ENCODE measurements around the gene BNIP1. TPM values are rescaled to one million over a fixed set of nuclear protein-coding genes. Genes with fewer than 3 reads are reported as not detected.

Gene BNIP1
- total RNA-seq, 1 experiment from 2014 or later, result 13.5 TPM

DNA sequence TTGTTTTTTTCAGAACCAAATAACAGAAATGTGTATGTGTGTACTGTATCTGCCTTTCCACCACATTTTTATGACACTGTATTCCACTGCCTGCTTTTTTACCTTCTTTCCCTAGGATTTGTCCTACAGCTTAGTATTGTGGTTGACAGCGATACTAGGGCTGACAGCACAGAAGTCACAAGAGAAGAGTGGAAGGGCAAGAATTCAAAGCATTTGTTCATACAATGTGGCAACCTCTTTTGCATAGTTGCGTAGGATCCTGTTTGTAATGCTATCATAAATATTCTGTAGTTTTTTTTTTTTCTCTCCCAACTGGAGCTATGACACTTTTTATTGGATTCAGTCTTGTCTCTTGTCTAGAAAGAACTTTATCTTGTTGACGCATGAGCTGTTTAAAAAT is 5.6 kb upstream of the BNIP1 start:
- Histone ChIP-seq H3K79me2 (ENCODE audit: low read depth) (no peaks in the 10 kb centered on the region), H3K4me1 (replicated peaks; ENCODE audit: insufficient read depth) (no peaks in the 10 kb centered on the region), H3K9me3 (ENCODE audit: insufficient read depth, low read depth) (no peaks in the 10 kb centered on the region), H3K9me2 (ENCODE audit: insufficient read depth) (no peaks in the 10 kb centered on the region), H3K36me3 (ENCODE audit: low read depth) (no peaks in the 10 kb centered on the region), H3K27me3 (ENCODE audit: insufficient read depth, low read depth) (no peaks in the 10 kb centered on the region), H2AFZ (no peak overlapping the region), H3F3A (ENCODE audit: insufficient read depth, low read depth) (no peaks in the 10 kb centered on the region), H3K4me2 (no peak overlapping the region), H3K4me3 (no peak overlapping the region), H3K27ac (no peak overlapping the region), H4K20me1 (ENCODE audit: insufficient read depth) (no peaks in the 10 kb centered on the region)
- TF ChIP-seq, protein P1, sequence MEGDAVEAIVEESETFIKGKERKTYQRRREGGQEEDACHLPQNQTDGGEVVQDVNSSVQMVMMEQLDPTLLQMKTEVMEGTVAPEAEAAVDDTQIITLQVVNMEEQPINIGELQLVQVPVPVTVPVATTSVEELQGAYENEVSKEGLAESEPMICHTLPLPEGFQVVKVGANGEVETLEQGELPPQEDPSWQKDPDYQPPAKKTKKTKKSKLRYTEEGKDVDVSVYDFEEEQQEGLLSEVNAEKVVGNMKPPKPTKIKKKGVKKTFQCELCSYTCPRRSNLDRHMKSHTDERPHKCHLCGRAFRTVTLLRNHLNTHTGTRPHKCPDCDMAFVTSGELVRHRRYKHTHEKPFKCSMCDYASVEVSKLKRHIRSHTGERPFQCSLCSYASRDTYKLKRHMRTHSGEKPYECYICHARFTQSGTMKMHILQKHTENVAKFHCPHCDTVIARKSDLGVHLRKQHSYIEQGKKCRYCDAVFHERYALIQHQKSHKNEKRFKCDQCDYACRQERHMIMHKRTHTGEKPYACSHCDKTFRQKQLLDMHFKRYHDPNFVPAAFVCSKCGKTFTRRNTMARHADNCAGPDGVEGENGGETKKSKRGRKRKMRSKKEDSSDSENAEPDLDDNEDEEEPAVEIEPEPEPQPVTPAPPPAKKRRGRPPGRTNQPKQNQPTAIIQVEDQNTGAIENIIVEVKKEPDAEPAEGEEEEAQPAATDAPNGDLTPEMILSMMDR (conservative IDR thresholded peaks at IDR 0.05), result no peak
- TF ChIP-seq EZH2 (IDR thresholded peaks at IDR 0.05; ENCODE audit: low read depth), result no peak
- DNase-seq, result no peak
- no TSS peak for BruUV-seq (replicated peaks)
- ChIA-PET CTCF (no interaction called here), POLR2A (ENCODE audit: unreplicated experiment) (no interaction called here)
- intact Hi-C loops (cut with micrococcal nuclease; ENCODE audit: unreplicated experiment), result no loop called here

DNA sequence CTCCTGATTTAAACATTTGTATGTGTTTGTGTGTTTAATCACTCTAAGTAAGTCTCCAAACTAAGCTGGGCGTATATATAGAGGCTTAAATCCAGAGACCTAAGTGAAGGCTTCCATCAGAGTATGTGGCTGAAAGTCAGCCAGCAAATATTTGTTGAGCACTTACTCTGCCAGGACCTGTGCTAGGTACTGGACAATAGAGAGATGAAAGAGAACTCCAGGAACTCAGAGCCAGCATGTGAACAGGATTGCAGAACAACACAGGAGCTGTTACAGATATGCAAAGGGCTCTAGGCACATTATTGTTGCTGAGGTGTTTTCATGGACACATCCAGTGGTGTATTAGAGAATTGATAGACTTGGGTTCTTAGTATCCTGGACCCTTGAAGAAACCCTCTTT is 4.7 kb upstream of the BNIP1 start:
- Histone ChIP-seq H3K9me3 (ENCODE audit: insufficient read depth, low read depth) (no peaks in the 10 kb centered on the region), H3K4me1 (replicated peaks; ENCODE audit: insufficient read depth) (no peaks in the 10 kb centered on the region), H3K9me2 (ENCODE audit: insufficient read depth) (no peaks in the 10 kb centered on the region), H4K20me1 (ENCODE audit: insufficient read depth) (no peaks in the 10 kb centered on the region), H3K36me3 (ENCODE audit: low read depth) (no peaks in the 10 kb centered on the region), H3K4me3 (no peak overlapping the region), H2AFZ (no peak overlapping the region), H3K4me2 (no peak overlapping the region), H3K27me3 (ENCODE audit: insufficient read depth, low read depth) (no peaks in the 10 kb centered on the region), H3K27ac (no peak overlapping the region), H3K79me2 (ENCODE audit: low read depth) (no peaks in the 10 kb centered on the region), H3F3A (ENCODE audit: insufficient read depth, low read depth) (no peaks in the 10 kb centered on the region)
- no TSS peak for BruUV-seq (replicated peaks)
- ChIA-PET POLR2A (ENCODE audit: unreplicated experiment) (no interaction called here), CTCF (interaction anchor here (0.6 kb wide), 1 partner anchor 145 kb away, joined by 5 read pairs; no protein-coding TSS in a partner anchor)
- no peak for DNase-seq
- TF ChIP-seq, protein P1 (conservative IDR thresholded peaks at IDR 0.05), result no peak
- TF ChIP-seq EZH2 (IDR thresholded peaks at IDR 0.05; ENCODE audit: low read depth), result no peak
- intact Hi-C loops (cut with micrococcal nuclease; ENCODE audit: unreplicated experiment), result loop anchor here (5.0 kb wide), 1 partner anchor 427 kb away; no protein-coding TSS in a partner anchor

DNA sequence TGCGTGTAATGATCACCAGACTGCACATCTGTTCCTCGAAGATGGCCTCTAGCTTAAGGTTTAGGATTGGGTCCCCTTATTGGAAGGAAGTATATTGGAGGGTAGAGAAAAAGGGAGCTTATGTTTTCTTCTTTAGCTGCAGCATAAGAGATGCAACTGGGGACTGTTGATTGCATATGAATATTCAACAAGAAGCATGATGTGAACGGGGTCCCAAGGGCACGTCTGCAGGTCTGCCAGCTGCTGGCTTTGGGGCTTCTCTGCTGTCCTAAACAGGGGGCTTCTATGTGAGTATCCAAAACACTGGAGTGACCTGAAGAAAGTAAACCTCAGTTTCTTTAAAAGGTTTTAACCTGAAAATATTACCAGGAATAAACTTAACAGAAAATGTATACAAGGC is 3.6 kb upstream of the BNIP1 start:
- H3K4me3 ChIP-seq, result no peak overlapping the region
- no peaks in the 10 kb centered on the region for H3K9me3 ChIP-seq (ENCODE audit: insufficient read depth, low read depth)
- ChIA-PET POLR2A (ENCODE audit: unreplicated experiment) (no interaction called here), CTCF (no interaction called here)
- no peak overlapping the region for H3K27ac ChIP-seq
- no peaks in the 10 kb centered on the region for H3K9me2 ChIP-seq (ENCODE audit: insufficient read depth)
- H4K20me1 ChIP-seq (ENCODE audit: insufficient read depth), result no peaks in the 10 kb centered on the region
- BruUV-seq (replicated peaks), result no TSS peak
- no peaks in the 10 kb centered on the region for H3K27me3 ChIP-seq (ENCODE audit: insufficient read depth, low read depth)
- no peak for DNase-seq
- no peak overlapping the region for H3K4me2 ChIP-seq
- no peak for TF ChIP-seq EZH2 (IDR thresholded peaks at IDR 0.05; ENCODE audit: low read depth)
- TF ChIP-seq, protein P1 (conservative IDR thresholded peaks at IDR 0.05), result no peak
- H3K4me1 ChIP-seq (replicated peaks; ENCODE audit: insufficient read depth), result no peaks in the 10 kb centered on the region
- H3K79me2 ChIP-seq (ENCODE audit: low read depth), result 0 out of 2 replicates have a peak, but pooled peaks cover 7% of the 10 kb centered on the region
- no peaks in the 10 kb centered on the region for H3K36me3 ChIP-seq (ENCODE audit: low read depth)
- H3F3A ChIP-seq (ENCODE audit: insufficient read depth, low read depth), result no peaks in the 10 kb centered on the region
- intact Hi-C loops (cut with micrococcal nuclease; ENCODE audit: unreplicated experiment), result loop anchor here (5.0 kb wide), 1 partner anchor 428 kb away; no protein-coding TSS in a partner anchor
- no peak overlapping the region for H2AFZ ChIP-seq
